SU-DHL-6 (cell line): ENCODE data around the gene UBE2F.

Experiments
- H2AFZ ChIP-seq: fragments of 200-600 bp; sonication (generic); 2 replicates; pipeline ENCODE4 v1.6.1; 2014; ENCODE audit warnings: low read depth, mild to moderate bottlenecking, moderate library complexity, mixed read lengths, antibody characterized with exemption, low read length; ENCODE audit not compliant: severe bottlenecking
- H3F3A ChIP-seq: fragments of 200-600 bp; shearing (Covaris generic); 2 replicates; pipeline ENCODE4 v1.6.0; 2016; ENCODE audit warnings: antibody characterized with exemption, mild to moderate bottlenecking; ENCODE audit not compliant: insufficient read depth
- H3K27ac ChIP-seq: fragments of 200-600 bp; sonication (generic); 2 replicates; pipeline ENCODE4 v1.5.1; 2016; ENCODE audit warnings: low read depth, mild to moderate bottlenecking, low read length, moderate library complexity, mixed read lengths
- H3K27me3 ChIP-seq: fragments of 200-600 bp; sonication (generic), shearing (Covaris generic); 2 replicates; pipeline ENCODE4 v1.6.0; 2014; ENCODE audit warnings: mild to moderate bottlenecking, low read length
- H3K36me3 ChIP-seq: fragments of 200-600 bp; sonication (generic); 2 replicates; pipeline ENCODE4 v1.6.1; 2014; ENCODE audit warnings: mild to moderate bottlenecking, low read length, mixed read lengths
- H3K4me2 ChIP-seq: fragments of 300-600, 200-600 bp; shearing (Covaris generic), sonication (generic); 2 replicates; pipeline ENCODE4 v1.6.0; 2014; ENCODE audit warnings: low read length, low read depth, mild to moderate bottlenecking; ENCODE audit not compliant: poor library complexity, severe bottlenecking
- H3K4me3 ChIP-seq: fragments of 200-600 bp; sonication (generic); 2 replicates; pipeline ENCODE4 v1.5.1; 2014; ENCODE audit warnings: antibody characterized with exemption, low read length, mild to moderate bottlenecking, mixed read lengths; ENCODE audit not compliant: insufficient read depth, poor library complexity, severe bottlenecking
- H3K79me2 ChIP-seq: fragments of 200-600 bp; sonication (generic); 2 replicates; pipeline ENCODE4 v1.6.1; 2014; ENCODE audit warnings: mild to moderate bottlenecking, low read length, moderate library complexity; ENCODE audit not compliant: insufficient read depth
- H3K9ac ChIP-seq: fragments of 200-600 bp; sonication (generic); 2 replicates; pipeline ENCODE4 v1.7.0; 2014; ENCODE audit warnings: mild to moderate bottlenecking, low read length
- H3K9me2 ChIP-seq: fragments of 200-600 bp; sonication (generic); replicated peaks from 2 replicates; pipeline ENCODE4 v1.6.1; 2014; ENCODE audit warnings: low read length; ENCODE audit not compliant: insufficient read depth
- H3K9me3 ChIP-seq: fragments of 200-600 bp; sonication (generic); 2 replicates; pipeline ENCODE4 v1.6.1; 2014; ENCODE audit warnings: low read length, mixed read lengths; ENCODE audit not compliant: insufficient read depth
- H4K20me1 ChIP-seq: fragments of 200-600 bp; sonication (generic); 2 replicates; pipeline ENCODE4 v1.6.1; 2014; ENCODE audit warnings: low read depth, mild to moderate bottlenecking, antibody characterized with exemption, low read length, moderate library complexity, mixed read lengths
- EZH2phosphoT487 ChIP-seq: fragments of 200-600 bp; sonication (generic), shearing (Covaris generic); conservative IDR thresholded peaks from 2 replicates; pipeline ENCODE4 v1.6.1; 2018; ENCODE audit warnings: mild to moderate bottlenecking, antibody characterized with exemption, low read length, moderate library complexity, mixed read lengths
- TF ChIP-seq, protein P1 (sequence below): fragments of 200-600 bp; sonication (generic); IDR thresholded peaks from one replicate; pipeline ENCODE4 v1.5.1; 2017; ENCODE audit warnings: antibody characterized with exemption, mild to moderate bottlenecking, low read length, moderate library complexity; ENCODE audit not compliant: insufficient read depth, poor library complexity, severe bottlenecking

The UBE2F gene

GRCh38 chr2:238003234-238004031, 36.6 kb downstream of the UBE2F start:
- Histone ChIP-seq H3K9me2 (no peaks in the 10 kb centered on the region), H3K9me3 (no peaks in the 10 kb centered on the region), H3F3A (no peaks in the 10 kb centered on the region), H3K27ac (no peak overlapping the region), H3K4me3 (no peak overlapping the region), H3K36me3 (no peaks in the 10 kb centered on the region), H3K79me2 (no peaks in the 10 kb centered on the region), H2AFZ (no peak overlapping the region), H3K9ac (no peak overlapping the region), H3K27me3 (no peaks in the 10 kb centered on the region), H3K4me2 (no peak overlapping the region), H4K20me1 (no peaks in the 10 kb centered on the region)
- TF ChIP-seq EZH2phosphoT487: no peak
- TF ChIP-seq, protein P1, sequence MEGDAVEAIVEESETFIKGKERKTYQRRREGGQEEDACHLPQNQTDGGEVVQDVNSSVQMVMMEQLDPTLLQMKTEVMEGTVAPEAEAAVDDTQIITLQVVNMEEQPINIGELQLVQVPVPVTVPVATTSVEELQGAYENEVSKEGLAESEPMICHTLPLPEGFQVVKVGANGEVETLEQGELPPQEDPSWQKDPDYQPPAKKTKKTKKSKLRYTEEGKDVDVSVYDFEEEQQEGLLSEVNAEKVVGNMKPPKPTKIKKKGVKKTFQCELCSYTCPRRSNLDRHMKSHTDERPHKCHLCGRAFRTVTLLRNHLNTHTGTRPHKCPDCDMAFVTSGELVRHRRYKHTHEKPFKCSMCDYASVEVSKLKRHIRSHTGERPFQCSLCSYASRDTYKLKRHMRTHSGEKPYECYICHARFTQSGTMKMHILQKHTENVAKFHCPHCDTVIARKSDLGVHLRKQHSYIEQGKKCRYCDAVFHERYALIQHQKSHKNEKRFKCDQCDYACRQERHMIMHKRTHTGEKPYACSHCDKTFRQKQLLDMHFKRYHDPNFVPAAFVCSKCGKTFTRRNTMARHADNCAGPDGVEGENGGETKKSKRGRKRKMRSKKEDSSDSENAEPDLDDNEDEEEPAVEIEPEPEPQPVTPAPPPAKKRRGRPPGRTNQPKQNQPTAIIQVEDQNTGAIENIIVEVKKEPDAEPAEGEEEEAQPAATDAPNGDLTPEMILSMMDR: no peak

GRCh38 chr2:238004077-238004830, 37.4 kb downstream of the UBE2F start:
- Histone ChIP-seq H3F3A (no peaks in the 10 kb centered on the region), H3K79me2 (no peaks in the 10 kb centered on the region), H3K27me3 (no peaks in the 10 kb centered on the region), H2AFZ (no peak overlapping the region), H3K36me3 (no peaks in the 10 kb centered on the region), H3K27ac (no peak overlapping the region), H3K9me2 (no peaks in the 10 kb centered on the region), H3K9me3 (no peaks in the 10 kb centered on the region), H3K4me2 (no peak overlapping the region), H4K20me1 (no peaks in the 10 kb centered on the region), H3K4me3 (no peak overlapping the region), H3K9ac (no peak overlapping the region)
- TF ChIP-seq, protein P1: no peak
- TF ChIP-seq EZH2phosphoT487: no peak

DNA sequence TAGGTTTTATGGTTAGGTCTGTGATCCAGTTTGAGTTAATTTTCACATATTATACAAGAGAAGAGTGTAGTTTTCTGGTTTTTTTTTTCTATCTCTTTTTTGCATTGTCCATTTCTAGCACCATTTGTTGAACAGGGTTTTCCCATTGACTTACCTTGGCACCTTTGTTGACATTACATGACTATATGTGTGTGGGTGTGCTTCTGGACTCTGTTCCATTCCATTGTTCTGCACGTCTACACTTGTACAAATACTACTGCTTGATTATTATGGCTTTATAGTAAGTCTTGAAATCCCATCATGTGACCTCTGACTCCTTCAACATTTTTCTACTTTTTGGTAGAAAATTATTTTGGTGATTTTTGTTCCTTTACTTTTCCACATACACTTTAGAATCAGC, 38.7 kb downstream of the UBE2F start:
- Histone ChIP-seq H2AFZ (no peak overlapping the region), H3K9me3 (no peaks in the 10 kb centered on the region), H3K9me2 (no peaks in the 10 kb centered on the region), H4K20me1 (no peaks in the 10 kb centered on the region), H3K4me2 (no peak overlapping the region), H3K4me3 (no peak overlapping the region), H3F3A (no peaks in the 10 kb centered on the region), H3K36me3 (no peaks in the 10 kb centered on the region), H3K9ac (no peak overlapping the region), H3K27ac (no peak overlapping the region), H3K79me2 (no peaks in the 10 kb centered on the region), H3K27me3 (no peaks in the 10 kb centered on the region)
- TF ChIP-seq, protein P1: no peak
- TF ChIP-seq EZH2phosphoT487: no peak
